ENCODE data around the gene GBP2.

DNA sequence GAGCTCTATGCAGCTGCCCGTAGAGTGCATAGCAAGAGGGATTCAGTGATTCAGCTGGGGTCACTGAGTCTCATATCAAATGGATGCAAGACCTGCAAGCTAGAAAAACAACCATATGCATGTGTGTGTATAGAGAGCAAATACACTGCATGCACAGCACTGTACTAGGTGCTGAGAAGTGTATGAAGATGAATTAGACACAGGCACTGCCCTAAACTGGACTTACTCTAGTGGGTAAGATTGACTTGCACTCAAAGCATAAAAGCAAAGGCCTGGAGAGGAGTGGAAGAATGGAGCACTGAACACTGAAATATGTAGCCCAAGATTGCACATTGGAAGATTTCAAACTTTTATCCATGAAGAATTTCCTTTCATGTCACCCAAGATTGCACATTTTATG lies 55.4 kb downstream of the GBP2 start:
- no peak for TF ChIP-seq POLR2A (IDR thresholded peaks at IDR 0.05)
- TF ChIP-seq, protein P1, sequence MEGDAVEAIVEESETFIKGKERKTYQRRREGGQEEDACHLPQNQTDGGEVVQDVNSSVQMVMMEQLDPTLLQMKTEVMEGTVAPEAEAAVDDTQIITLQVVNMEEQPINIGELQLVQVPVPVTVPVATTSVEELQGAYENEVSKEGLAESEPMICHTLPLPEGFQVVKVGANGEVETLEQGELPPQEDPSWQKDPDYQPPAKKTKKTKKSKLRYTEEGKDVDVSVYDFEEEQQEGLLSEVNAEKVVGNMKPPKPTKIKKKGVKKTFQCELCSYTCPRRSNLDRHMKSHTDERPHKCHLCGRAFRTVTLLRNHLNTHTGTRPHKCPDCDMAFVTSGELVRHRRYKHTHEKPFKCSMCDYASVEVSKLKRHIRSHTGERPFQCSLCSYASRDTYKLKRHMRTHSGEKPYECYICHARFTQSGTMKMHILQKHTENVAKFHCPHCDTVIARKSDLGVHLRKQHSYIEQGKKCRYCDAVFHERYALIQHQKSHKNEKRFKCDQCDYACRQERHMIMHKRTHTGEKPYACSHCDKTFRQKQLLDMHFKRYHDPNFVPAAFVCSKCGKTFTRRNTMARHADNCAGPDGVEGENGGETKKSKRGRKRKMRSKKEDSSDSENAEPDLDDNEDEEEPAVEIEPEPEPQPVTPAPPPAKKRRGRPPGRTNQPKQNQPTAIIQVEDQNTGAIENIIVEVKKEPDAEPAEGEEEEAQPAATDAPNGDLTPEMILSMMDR (IDR thresholded peaks at IDR 0.05), result no peak

Measured in adrenal gland (tissue), 5 donors.